GM18499 (cell line): ENCODE measurements around the gene ZFAND3.

Experiments
- ATAC-seq: cut with Tn5 transposase; IDR thresholded peaks from one replicate; pipeline ENCODE4 v1.9.1; 2021; ENCODE audit warnings: moderate number of reproducible peaks; ENCODE audit not compliant: insufficient read depth, unreplicated experiment

ZFAND3 gene

GRCh38 chr6:38173909-38174308, 354.4 kb downstream of the ZFAND3 start:
- no peak for ATAC-seq

GRCh38 chr6:38174315-38174714, 354.8 kb downstream of the ZFAND3 start:
- no peak for ATAC-seq

GRCh38 chr6:38174806-38175495, 355.4 kb downstream of the ZFAND3 start:
- no peak for ATAC-seq

GRCh38 chr6:38175786-38176185, 356.3 kb downstream of the ZFAND3 start:
- ATAC-seq: no peak

- ATAC-seq: no peak
These were observed 357.5 kb downstream of the ZFAND3 start for GRCh38 chr6:38176797-38177751.

- ATAC-seq: no peak
These were observed 358.5 kb downstream of the ZFAND3 start for GRCh38 chr6:38177882-38178583.

GRCh38 chr6:38178584-38178886, 359.0 kb downstream of the ZFAND3 start:
- ATAC-seq: no peak

GRCh38 chr6:38179300-38179699, 359.8 kb downstream of the ZFAND3 start:
- no peak for ATAC-seq

GRCh38 chr6:38179794-38180430, 360.4 kb downstream of the ZFAND3 start:
- ATAC-seq: no peak

GRCh38 chr6:38180586-38180985, 361.1 kb downstream of the ZFAND3 start:
- no peak for ATAC-seq

- ATAC-seq: no peak
These were observed 362.9 kb downstream of the ZFAND3 start for GRCh38 chr6:38182426-38182825.

GRCh38 chr6:38183856-38184584, 364.5 kb downstream of the ZFAND3 start:
- no peak for ATAC-seq

GRCh38 chr6:38184585-38185080, 365.1 kb downstream of the ZFAND3 start:
- ATAC-seq: no peak

GRCh38 chr6:38185244-38185643, 365.7 kb downstream of the ZFAND3 start:
- ATAC-seq: no peak

GRCh38 chr6:38185752-38186151, 366.2 kb downstream of the ZFAND3 start:
- no peak for ATAC-seq

GRCh38 chr6:38187325-38187724, 367.8 kb downstream of the ZFAND3 start:
- no peak for ATAC-seq

- no peak for ATAC-seq
These were observed 368.5 kb downstream of the ZFAND3 start for GRCh38 chr6:38187811-38188590.

GRCh38 chr6:38188677-38189335, 369.3 kb downstream of the ZFAND3 start:
- no peak for ATAC-seq
